Stimulated activated CD8-positive, alpha-beta memory T cell treated with anti-CD3 and anti-CD28 coated beads, Interleukin-4, amount 100 ng/mL, for 48 hours (primary cell): ENCODE measurements around the gene HSD17B7.
"Not testable (repeated sequence)": the region's sequence is repeated elsewhere in the genome, so short reads cannot be mapped to it uniquely, and the experiment has no call there.

Experiments
- DNase-seq: peaks from one replicate; pipeline ENCODE4 v3.0.0-alpha.2; 2020

HSD17B7 gene, protein sequence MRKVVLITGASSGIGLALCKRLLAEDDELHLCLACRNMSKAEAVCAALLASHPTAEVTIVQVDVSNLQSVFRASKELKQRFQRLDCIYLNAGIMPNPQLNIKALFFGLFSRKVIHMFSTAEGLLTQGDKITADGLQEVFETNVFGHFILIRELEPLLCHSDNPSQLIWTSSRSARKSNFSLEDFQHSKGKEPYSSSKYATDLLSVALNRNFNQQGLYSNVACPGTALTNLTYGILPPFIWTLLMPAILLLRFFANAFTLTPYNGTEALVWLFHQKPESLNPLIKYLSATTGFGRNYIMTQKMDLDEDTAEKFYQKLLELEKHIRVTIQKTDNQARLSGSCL

DNA sequence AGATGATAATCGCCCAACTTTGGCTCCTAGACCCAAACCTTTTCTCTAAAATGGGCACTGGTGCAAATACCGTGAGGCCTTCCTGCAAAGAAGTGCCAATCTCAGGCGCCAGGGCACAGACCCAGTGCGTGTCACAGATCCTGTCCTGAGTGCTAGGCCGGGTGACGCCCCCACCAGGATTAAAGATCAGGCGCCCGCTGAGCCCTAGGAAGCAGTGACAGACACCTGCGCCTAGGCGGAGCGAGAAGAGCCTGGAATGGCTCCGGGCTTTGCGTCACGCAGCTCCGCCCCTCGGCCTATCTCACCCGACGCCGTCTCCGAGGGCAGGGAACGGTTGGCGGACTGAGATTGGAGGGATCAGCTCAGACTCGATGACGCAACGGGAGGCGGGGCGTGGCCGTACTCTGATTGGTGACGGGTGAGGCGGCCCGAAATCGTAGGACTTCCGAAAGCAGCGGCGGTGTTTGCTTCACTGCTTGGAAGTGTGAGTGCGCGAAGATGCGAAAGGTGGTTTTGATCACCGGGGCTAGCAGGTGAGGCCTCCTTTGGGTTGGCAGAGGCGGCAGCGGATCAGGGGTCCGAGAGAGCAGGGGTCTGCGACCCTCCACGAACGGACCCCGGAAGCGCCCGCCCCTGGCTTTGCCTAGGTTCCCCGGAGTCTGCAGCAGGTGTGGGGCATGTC lies at the start of gene HSD17B7:
Gene HSD17B7 (plus strand): TSS at position 400 of the 682 bp plus-strand sequence. CDS start 99 bp downstream, at position 499.
- DNase-seq: peak; percentile 77

DNA sequence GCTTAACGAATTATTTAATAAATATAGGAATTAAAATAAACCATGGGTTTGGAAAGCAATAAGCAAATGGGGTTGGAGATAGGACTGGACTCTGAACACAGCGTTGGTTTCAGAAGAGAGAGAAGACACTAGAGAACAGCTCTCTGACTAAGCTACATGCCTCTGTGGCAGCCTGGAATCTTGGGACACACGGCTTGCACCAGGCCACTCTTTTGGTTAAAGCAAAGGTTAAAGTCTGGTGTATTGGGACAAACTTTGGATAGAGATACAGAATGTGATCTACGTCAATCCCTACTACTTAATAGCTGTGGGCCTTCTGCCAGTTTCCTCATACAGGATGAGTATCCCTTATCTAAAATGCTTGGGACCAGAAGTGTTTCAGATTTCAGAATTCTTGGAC lies 49.7 kb upstream of the HSD17B7 start:
- DNase-seq: no peak

DNA sequence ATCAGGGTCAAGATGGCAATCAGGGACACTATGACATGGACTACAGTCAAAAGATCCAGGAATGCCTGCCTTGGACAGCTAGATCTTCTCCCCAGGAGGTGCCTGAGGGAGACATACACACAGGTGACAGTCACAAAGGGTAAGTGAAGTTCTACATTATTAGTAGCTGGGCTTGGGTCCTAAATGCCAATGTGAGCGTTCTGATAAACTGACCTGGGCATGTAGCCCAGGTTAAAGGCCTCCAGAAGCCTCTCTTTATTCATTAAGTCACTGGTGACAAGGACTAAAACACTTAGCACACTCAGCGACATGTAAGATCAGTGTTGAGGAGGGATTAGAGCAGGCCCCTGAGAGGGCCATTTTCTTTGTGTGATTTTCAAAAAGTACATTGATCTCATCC lies 48.9 kb upstream of the HSD17B7 start:
- DNase-seq: no peak

DNA sequence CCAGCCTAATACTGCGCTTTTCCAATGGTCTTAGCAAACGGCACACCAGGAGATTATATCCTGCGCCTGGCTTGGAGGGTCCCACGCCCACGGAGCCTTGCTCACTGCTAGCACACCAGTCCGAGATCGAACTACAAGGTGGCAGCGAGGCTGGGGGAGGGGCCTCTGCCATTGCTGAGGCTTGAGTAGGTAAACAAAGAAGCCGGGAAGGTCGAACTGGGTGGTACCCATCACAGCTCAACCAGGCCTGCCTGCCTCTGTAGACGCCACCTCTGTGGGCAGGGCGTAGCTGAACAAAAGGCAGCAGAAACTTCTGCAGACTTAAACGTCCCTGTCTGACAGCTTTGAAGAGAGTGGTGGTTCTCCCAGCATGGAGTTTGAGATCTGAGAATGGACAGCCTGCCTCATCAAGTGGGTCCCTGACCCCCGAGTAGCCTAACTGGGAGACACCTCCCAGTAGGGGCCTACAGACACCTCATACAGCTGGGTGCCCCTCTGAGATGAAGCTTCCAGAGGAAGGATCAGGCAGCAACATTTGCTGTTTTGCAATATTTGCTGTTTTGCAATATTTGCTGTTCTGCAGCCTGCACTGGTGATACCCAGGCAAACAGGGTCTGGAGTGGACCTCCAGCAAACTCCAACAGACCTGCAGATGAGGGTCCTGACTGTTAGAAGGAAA lies 44.1 kb upstream of the HSD17B7 start:
- not testable (repeated sequence) for DNase-seq

DNA sequence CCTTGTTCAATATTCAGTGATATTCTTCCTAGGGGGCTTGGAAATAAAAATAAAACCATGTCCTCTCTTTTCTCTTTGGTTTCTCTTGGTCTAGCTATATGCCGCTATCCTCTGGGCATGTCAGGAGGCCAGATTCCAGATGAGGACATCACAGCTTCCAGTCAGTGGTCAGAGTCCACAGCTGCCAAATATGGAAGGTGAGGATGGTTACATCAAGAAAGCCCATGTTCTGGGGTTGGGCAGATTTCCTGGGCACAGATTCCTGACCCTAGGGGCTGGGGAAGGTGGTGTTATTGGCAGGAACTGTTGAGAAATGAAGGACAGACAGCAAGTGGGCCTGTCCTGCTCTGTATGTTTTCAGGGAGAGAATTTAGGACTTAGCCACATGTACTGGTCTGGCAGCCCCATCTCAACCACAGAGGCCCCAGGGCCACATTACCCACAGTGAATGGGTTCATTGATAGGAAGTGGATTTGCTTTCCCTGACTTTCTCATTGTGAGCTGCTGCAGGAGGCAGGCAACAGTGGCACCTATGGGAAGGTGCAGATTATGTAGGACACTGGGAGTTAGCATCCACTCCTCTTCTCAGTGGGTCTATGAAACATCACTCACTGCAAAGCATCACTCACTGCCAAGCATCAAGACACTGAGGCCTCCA lies 37.4 kb upstream of the HSD17B7 start:
- DNase-seq: no peak

DNA sequence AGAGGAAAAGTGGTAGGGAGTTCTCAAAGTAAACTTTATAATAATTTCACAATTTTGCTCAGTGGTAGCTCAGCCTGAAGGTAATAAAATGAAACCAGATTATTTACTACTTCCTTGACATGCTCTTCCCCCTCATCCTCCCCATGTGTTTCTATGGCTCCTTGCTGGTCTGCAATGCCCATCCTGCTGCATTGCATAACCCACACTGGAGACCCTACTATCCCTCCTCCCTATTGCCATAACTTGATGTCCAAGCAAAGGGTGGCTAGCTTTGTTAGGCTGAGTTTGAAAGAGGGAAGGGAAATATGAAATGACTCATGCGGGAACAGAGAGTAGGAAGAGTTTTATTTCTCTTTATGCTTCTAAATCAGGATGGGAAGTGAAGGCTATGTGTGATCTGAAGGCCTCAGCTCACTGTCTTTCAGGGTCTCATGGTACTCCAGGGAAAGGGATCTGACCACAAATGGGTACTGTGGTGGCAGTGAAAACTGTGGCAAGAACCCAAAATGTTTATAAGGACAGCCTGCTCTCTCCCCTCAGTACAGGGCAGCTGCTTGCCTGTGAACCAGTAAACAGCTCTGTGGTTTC lies 36.4 kb upstream of the HSD17B7 start:
- DNase-seq: no peak

DNA sequence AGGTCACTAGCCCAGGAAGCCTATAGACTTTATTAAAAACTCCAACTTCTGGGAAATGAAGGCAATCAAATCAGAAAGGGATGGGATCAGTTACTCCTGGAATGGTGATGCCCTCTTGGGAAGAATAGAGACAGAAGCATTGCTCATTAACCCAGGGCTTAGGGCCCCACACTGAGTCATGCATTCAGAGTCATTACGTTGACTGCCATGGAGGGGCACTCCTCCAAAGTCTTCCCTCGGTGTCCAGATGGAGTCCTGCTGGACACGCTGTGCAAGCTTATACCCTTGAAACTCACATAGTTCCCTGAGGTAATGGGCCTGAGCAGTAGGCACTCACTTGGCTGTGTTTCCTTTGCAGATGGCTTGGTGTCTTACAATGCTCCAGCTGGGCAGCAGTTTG lies 35.2 kb upstream of the HSD17B7 start:
- DNase-seq: no peak

DNA sequence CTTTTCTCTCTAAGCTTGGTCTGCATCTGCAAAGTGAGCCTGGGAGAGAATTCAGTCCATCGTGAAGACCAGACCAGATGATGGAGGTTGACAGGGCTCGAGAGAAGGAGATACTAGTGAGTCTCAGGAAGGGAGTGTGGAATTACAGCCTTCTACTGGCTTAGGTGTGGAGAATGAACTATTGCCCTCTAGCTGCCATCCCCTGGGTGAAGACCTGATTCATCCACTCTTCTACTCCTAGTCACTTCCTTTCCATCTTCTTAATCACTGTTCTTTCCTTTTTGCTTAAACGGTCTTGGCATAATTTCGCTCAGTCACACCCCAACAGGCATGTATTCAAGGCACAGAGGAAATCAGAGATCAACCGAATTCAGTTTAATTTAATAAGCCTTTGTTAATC lies 34.0 kb upstream of the HSD17B7 start:
- DNase-seq: no peak

DNA sequence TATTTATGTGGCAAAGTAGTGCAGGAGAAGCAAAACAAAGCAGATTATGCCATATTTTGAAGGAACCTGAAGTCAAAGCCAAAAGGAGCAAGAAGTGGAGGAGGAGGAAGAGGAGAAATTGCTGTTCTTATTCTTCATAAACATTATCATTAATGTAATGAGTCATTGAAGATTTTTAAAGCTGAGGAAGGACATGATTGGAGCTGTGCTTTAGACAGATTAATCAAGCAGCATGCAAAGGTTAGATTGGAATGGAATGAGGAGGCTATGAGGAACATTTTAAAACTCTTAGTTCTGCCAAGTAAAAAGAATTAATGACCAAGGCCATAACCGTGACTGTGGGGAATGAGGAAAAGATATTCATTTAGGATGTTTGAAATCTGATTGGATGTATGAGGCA lies 33.0 kb upstream of the HSD17B7 start:
- no peak for DNase-seq

DNA sequence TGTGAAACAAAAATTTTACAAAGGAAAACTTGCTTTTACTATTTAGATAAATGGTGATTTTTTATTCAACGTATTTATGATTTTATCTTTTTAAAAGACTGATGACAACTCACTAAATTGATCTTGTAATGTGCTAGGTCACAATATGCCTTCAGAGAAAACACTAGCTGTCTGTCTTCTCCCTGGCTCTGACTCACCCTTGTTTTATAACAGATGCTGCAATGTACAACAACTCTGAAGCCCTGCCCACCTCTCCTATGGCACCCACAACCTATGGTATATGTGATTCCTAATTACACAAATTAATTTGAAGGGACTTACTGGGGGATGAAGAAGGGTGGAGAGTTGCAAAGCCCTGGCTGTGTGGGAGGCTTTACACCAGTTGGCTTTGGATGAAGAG lies 24.7 kb upstream of the HSD17B7 start:
- DNase-seq: no peak

DNA sequence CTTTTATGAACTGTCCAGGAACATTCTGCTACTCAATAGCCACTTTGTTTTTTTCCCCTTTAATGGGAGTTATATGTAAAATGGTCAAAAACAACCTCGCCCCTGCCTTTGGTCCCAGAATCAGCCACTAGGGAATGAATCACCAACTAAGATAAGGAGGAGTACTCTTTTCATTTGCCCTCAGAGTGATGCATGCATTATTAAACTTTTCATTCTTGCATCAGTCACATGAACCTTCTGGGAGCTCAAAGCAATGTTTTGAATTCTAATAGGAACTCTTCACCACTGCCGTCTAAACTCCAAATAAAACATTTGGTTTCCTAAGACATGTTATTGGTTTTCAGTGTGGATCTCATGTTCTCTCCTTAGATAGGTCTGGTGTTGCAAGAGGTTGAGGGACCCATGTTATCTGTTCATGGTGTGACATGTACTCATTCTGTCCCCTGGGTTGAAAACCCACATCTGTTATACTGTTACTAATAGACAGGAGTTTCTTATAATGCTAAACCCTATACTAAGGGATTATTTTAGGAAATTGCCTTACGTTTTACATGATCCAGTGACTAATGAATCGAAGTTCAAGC lies 17.8 kb upstream of the HSD17B7 start:
- no peak for DNase-seq

DNA sequence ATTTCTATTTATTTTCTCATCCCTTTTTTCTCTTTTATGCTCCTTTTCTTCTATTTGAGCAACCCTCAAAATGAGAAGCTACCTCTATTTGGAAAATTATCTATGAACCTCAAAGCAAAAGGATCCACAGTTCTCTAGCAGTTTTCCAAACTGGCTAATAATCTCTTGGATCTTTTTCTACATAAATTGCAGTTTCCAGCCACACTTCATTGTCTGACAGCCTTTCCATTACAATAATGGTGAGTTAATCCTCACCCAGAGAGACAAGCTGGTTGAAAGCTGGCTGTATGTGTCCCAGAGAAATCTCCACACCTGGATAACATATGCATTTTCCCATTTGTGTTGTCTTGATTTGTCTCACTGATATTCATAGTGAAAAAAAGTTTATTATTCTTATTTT lies 16.5 kb upstream of the HSD17B7 start:
- no peak for DNase-seq

DNA sequence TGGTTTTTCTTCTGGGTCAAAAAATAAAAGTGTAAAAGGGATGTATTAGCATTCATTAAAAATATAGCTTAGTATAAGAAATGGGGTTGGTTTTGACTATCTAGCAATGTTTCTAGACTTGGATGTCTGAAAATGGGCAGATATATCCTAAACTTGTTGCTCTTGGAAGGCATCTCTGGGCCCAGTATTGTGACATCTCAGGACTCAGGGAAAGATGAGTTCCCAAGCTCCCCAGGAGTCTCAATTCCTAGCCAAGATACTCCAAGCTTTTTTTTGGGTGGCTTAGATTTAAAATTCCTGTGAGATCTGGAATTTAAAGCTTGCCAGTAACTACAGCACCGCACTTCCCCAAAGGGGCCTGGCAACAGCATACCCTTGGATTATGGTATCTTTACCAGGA lies 11.5 kb upstream of the HSD17B7 start:
- no peak for DNase-seq

DNA sequence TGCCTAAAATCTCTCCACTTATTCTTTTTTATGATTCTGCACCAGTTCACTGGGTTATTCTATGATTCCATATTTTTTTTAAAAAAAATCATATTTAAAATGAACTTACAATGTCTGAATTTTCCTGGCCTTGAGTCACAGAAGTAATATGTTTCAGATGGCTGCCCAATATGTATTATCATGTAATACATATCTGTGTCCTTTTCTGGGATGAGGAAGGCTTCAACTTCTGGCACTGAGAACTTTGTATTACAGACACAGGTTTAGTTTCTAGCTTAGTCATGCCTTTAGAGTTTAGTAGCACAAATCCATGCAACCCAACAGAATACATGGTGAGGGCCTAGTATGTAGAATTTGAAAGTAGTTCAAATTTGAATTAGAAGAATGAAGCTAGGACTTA lies 7.8 kb upstream of the HSD17B7 start:
- no peak for DNase-seq

DNA sequence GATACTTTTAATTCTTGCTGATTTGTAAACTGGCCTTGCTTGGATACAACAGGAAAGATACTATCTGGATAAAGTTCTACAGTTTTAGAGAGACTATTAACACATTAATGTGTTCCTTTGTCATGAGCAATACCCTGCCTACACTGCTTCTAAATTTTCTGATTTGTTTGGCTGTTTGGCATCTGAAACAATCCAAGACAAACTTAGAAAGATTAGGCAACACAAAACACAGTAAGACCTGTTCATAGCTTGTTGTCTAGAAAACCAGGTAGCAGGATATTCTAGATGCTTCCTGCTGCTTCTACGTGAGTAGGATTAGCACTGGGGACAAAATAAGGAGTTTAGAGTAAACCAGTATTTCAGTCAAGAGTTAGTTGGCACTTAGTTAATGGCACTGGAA lies 5.6 kb upstream of the HSD17B7 start:
- not testable (repeated sequence) for DNase-seq

DNA sequence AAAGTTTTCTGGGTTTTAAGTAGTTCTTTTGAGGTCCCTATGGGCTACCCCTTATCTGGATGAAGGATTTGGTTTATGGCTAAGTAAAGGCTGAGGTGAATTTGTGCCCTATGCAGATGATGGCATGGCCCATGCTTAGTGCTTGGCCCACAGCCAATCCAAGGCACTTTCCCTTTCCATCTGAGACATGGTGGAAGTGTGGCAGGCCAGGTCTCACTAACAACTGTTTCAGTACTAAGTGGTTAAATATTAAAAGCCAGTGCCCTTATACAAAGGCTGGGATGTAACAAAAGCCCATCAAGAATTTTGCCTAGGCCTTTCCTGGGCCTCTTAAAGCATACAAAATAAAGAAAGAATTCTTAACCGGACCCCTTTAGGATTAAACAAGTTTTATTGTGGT lies 1.7 kb upstream of the HSD17B7 start:
- DNase-seq: not testable (repeated sequence)

DNA sequence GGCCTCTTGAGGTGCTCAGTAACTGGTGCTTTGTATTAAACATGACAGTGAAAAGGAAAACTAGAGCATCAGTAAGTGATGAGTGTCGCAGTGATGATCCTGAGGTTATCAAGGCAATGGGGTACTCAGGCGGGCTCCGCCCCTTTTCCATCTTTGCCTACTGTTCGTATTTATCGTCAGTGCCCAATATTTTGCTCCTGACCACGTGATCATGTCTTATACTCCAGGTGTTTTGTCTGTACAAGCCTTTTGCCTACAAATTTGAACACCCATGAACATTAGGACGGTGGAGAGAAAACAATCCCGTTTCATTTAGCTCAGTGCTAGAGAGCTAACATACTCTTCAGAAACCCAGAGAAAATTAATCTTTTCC lies 469 bp downstream of the HSD17B7 start:
- DNase-seq: not testable (repeated sequence)

DNA sequence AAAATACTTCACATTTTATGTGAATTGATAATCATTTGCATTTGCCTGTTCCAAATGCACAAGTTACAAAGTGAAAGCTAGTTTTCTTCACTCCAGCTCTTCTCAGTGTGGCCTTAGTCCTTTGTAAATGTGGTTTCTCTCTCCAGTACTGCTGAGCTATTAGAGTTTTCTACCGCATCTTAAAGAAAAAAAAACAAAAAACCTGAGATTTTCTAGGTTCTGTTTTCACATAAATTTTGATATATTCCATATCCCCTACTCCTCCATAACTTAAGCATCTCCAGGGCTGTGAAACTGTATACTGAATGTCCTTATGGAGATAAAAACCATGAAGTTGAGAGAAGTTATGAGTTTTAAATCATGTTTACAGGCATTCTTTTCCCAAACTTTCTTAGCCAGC lies 3.8 kb downstream of the HSD17B7 start:
- DNase-seq: not testable (repeated sequence)

DNA sequence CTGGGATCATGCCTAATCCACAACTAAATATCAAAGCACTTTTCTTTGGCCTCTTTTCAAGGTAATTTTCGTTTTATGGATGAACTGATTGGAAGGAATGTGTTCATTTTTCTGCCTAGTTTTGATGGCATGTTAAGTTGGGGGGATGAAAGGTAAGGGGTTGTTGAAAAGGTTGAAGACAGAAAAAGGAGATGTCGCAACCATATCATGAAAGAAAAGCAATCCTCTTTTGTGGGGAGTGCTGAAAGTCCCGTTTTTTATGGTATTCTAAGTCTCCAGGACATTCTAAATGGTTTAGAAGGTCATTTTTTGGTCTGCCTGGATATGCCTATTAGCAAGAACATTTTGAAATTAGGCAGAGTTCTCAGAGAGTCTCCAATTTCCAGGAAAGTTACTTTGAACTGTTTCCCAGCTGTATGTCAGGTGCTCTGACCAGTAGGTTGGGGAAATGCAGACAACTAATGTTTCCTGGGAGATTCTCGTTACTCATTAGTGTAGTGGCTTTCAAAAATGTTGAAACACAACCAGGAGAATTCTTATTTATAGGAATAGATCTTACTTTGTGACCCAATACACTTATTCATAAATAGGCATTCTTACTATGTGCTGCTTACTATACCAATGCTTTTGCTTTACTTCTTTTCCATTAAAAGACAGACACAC lies 6.2 kb downstream of the HSD17B7 start:
- not testable (repeated sequence) for DNase-seq

DNA sequence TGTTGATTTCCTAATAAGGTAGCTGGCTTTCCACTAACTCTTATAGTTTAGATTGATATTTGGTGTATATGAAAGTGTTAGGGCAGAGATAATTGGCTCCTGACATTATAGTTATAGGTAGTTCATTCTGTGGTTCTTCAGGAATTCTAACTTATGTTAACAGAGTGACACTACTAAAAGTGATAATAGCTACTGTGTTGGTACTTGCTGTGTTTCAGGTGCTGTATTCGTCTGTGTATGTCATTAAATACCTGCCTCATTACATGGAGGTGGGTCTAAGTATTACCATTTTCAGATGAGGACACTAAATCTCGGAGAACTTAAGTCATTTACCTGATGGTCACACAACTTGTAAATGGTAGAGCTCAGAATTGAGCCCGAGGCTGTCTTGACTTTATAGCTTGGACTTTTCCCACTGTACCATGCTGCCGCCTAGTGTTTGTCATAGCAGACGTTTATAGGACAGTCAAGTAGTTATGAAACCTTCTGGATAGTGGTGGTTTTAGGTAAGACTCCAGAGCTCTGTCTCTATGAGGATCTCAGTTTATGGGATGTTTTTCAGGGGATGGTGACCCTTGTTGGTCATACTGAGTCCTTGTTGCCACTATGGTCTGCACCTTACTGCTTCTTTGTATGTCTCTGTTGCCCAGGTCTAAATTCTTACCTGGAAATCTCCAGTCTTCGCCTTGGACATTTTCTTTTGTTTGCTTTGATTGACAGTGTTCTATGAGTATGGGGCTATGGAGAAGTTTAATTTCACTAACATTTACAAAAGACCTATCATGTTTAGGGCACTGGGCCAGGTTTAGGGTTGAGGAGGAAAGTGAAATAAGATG lies 9.7 kb downstream of the HSD17B7 start:
- DNase-seq: not testable (repeated sequence)

DNA sequence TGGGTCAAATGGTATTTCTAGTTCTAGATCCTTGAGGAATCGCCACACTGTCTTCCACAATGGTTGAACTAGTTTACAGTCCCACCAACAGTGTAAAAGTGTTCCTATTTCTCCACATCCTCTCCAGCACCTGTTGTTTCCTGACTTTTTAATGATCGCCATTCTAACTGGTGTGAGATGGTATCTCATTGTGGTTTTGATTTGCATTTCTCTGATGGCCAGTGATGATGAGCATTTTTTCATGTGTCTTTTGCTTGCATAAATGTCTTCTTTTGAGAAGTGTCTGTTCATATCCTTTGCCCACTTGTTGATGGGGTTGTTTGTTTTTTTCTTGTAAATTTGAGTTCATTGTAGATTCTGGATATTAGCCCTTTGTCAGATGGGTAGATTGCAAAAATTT lies 17.0 kb downstream of the HSD17B7 start:
- DNase-seq: not testable (repeated sequence)
